SK-N-SH (cell line): ENCODE measurements around the gene PHOSPHO1. TPM values are rescaled to one million over a fixed set of nuclear protein-coding genes. Genes with fewer than 3 reads are reported as not detected.

Source experiments
- CTCF ChIA-PET: fragments of 300-600, 350-600 bp; formaldehyde crosslinking; extraction: SDS; loops from one replicate; lab custom pipeline; 2021; lab: Yijun Ruan, JAX
- POLR2A ChIA-PET: fragments of 350-600 bp; sonication (Branson Sonifier 250); formaldehyde crosslinking; extraction: SDS; loops from one replicate; lab custom pipeline; 2020; ENCODE audit warnings: antibody characterized with exemption, inconsistent platforms; lab: Yijun Ruan, JAX
- DNase-seq: peaks from one replicate; pipeline ENCODE4 v3.0.0; 2012
- H2AFZ ChIP-seq: fragments of 200-600 bp; sonication (generic); 2 replicates; pipeline ENCODE4 v1.8.1; 2016; ENCODE audit warnings: antibody characterized with exemption, mild to moderate bottlenecking, low read depth
- H3F3A ChIP-seq: fragments of 200-600 bp; sonication (generic); replicated peaks from 2 replicates; pipeline ENCODE3; 2016; ENCODE audit warnings: antibody characterized with exemption, mild to moderate bottlenecking; ENCODE audit not compliant: insufficient read depth
- H3K27ac ChIP-seq, 2 experiments: fragments of 200-500 bp in 1 of 2; fragments of 200-600 bp in 1 of 2; sonication (Bioruptor generic) in 1 of 2; sonication (generic), shearing (Covaris generic) in 1 of 2; 2 replicates each; pipeline versions ENCODE4 v1.5.1 to v1.6.1; 2014 to 2016; ENCODE audit warnings: low read depth in 2 of 2, inconsistent platforms in 1 of 2, low read length in 1 of 2, mild to moderate bottlenecking in 1 of 2, mixed read lengths in 1 of 2
- H3K27me3 ChIP-seq: fragments of 200-600 bp; sonication (generic), shearing (Covaris generic); 2 replicates; pipeline ENCODE4 v1.6.1; 2016; ENCODE audit warnings: mixed run types; ENCODE audit not compliant: insufficient read depth
- H3K36me3 ChIP-seq, 2 experiments: fragments of 200-500 bp in 1 of 2; fragments of 200-600 bp in 1 of 2; sonication (Bioruptor generic) in 1 of 2; sonication (generic) in 1 of 2; replicated peaks in 1 of 2; 2 replicates each; pipeline versions ENCODE3 to v1.5.1; 2014 to 2016; ENCODE audit warnings: low read length in 1 of 2, mild to moderate bottlenecking in 1 of 2; ENCODE audit not compliant: insufficient read depth in 2 of 2, control insufficient read depth in 1 of 2
- H3K4me1 ChIP-seq, 2 experiments: fragments of 200-500 bp in 1 of 2; fragments of 200-600 bp in 1 of 2; sonication (Bioruptor generic) in 1 of 2; sonication (generic), shearing (Covaris generic) in 1 of 2; 2 replicates each; pipeline versions ENCODE4 v1.5.1 to v1.6.1; 2014 to 2016; ENCODE audit warnings: low read depth in 1 of 2, low read length in 1 of 2, mixed run types in 1 of 2; ENCODE audit not compliant: insufficient read depth in 2 of 2, control insufficient read depth in 1 of 2
- H3K4me2 ChIP-seq: fragments of 200-600 bp; sonication (generic), shearing (Covaris generic); 2 replicates; pipeline ENCODE4 v1.6.1; 2017; ENCODE audit warnings: mixed run types
- H3K4me3 ChIP-seq, 2 experiments: fragments of 200-500 bp in 1 of 2; fragments of 200-600 bp in 1 of 2; sonication (Bioruptor generic) in 1 of 2; sonication (generic), shearing (Covaris generic) in 1 of 2; 2 replicates each; pipeline versions ENCODE4 v1.5.1 to v1.8.1; 2014 to 2016; ENCODE audit warnings: low read depth in 2 of 2, inconsistent platforms in 1 of 2, low read length in 1 of 2, mild to moderate bottlenecking in 1 of 2, mixed read lengths in 1 of 2, moderate library complexity in 1 of 2
- H3K79me2 ChIP-seq: fragments of 200-600 bp; sonication (generic); 2 replicates; pipeline ENCODE4 v1.8.1; 2017; ENCODE audit warnings: mild to moderate bottlenecking; ENCODE audit not compliant: insufficient read depth
- H3K9ac ChIP-seq: fragments of 200-600 bp; sonication (generic); 2 replicates; pipeline ENCODE4 v1.6.1; 2017; ENCODE audit warnings: mixed run types
- H3K9me2 ChIP-seq: fragments of 200-600 bp; sonication (generic); 2 replicates; pipeline ENCODE4 v1.6.1; 2017; ENCODE audit warnings: mixed run types
- H3K9me3 ChIP-seq: fragments of 200-600 bp; sonication (generic); 2 replicates; pipeline ENCODE4 v1.6.1; 2017; ENCODE audit warnings: mixed run types, mild to moderate bottlenecking, moderate library complexity
- H4K20me1 ChIP-seq: fragments of 200-600 bp; sonication (generic); 2 replicates; pipeline ENCODE4 v1.6.1; 2017; ENCODE audit warnings: mild to moderate bottlenecking, mixed run types; ENCODE audit not compliant: insufficient read depth
- CHD2 ChIP-seq: fragments of 150-350 bp; IDR thresholded peaks from 2 replicates; pipeline ENCODE4 v1.6.1; 2018; ENCODE audit warnings: low read length; ENCODE audit not compliant: partially characterized antibody
- ELF1 ChIP-seq: IDR thresholded peaks from 2 replicates; pipeline ENCODE4 v1.4.0; 2012
- EP300 ChIP-seq, 2 experiments: IDR thresholded peaks; 2 replicates each; pipeline versions ENCODE4 v1.4.0 to v1.6.1; 2012; ENCODE audit warnings: borderline replicate concordance in 1 of 2, low read depth in 1 of 2, low read length in 1 of 2
- FOXJ3 ChIP-seq: sonication (generic); formaldehyde crosslinking; IDR thresholded peaks from 2 replicates; pipeline ENCODE4 v1.5.1; 2020; ENCODE audit warnings: mild to moderate bottlenecking, missing genetic modification reagents
- FOXM1 ChIP-seq: IDR thresholded peaks from 2 replicates; pipeline ENCODE4 v1.4.0; 2012; ENCODE audit warnings: low read depth, mild to moderate bottlenecking
- GABPA ChIP-seq: IDR thresholded peaks from 2 replicates; pipeline ENCODE4 v1.4.0; 2012; ENCODE audit warnings: low read depth, mild to moderate bottlenecking
- GATA2 ChIP-seq: sonication (generic); formaldehyde crosslinking; IDR thresholded peaks from 2 replicates; pipeline ENCODE4 v1.5.0; 2020; ENCODE audit warnings: mild to moderate bottlenecking, missing genetic modification reagents
- JUND ChIP-seq: IDR thresholded peaks from 2 replicates; pipeline ENCODE4 v1.4.0; 2012
- MXI1 ChIP-seq: IDR thresholded peaks from 2 replicates; pipeline ENCODE4 v1.6.1; 2012; ENCODE audit warnings: mild to moderate bottlenecking, low read depth, low read length, improper control_type of control experiment
- NFIC ChIP-seq: IDR thresholded peaks from 2 replicates; pipeline ENCODE4 v1.4.0; 2012; ENCODE audit warnings: borderline replicate concordance
- RCOR1 ChIP-seq: fragments of 150-350 bp; IDR thresholded peaks from 2 replicates; pipeline ENCODE4 v1.6.1; 2017; ENCODE audit warnings: antibody characterized with exemption, low read length
- RFX5 ChIP-seq: IDR thresholded peaks from 2 replicates; pipeline ENCODE4 v1.6.1; 2012; ENCODE audit warnings: mild to moderate bottlenecking, improper control_type of control experiment, low read length
- SMC3 ChIP-seq: IDR thresholded peaks from 2 replicates; pipeline ENCODE4 v1.6.1; 2012; ENCODE audit warnings: low read depth, low read length, improper control_type of control experiment
- TAF1 ChIP-seq: IDR thresholded peaks from 2 replicates; pipeline ENCODE4 v1.6.1; 2012; ENCODE audit warnings: low read depth, mild to moderate bottlenecking, low read length, moderate library complexity, borderline replicate concordance
- TEAD4 ChIP-seq: IDR thresholded peaks from 2 replicates; pipeline ENCODE4 v1.4.0; 2012; ENCODE audit warnings: mild to moderate bottlenecking, borderline replicate concordance; ENCODE audit not compliant: insufficient read depth
- WGBS: methylation state at CpG from one replicate; pipeline ENCODE4 v1.1.6; 2017; ENCODE audit warnings: low lambda C conversion rate; 5-methylcytosine and 5-hydroxymethylcytosine counted together
- polyA plus RNA-seq, 3 experiments: library from polyadenylated mRNA; depleted of rRNA; stranded (reverse); fragments of >200 nt; gene quantifications; 2 replicates each; pipeline ENCODE4 v1.2.3, GENCODE V29; 2012
- TF ChIP-seq, protein P1 (sequence below): IDR thresholded peaks from 2 replicates; pipeline ENCODE4; 2012
- TF ChIP-seq, protein P2 (sequence below): IDR thresholded peaks from 2 replicates; pipeline ENCODE4 v1.4.0; 2012; ENCODE audit warnings: low read depth, borderline replicate concordance
- TF ChIP-seq, protein P3 (sequence below): fragments of 200-600 bp; sonication (generic); IDR thresholded peaks from 2 replicates; pipeline ENCODE4 v1.6.1; 2017; ENCODE audit warnings: antibody characterized with exemption, mild to moderate bottlenecking, moderate library complexity
- TF ChIP-seq, protein P4 (sequence below): fragments of 150-350 bp; IDR thresholded peaks from 2 replicates; pipeline ENCODE4 v1.6.1; 2017; ENCODE audit warnings: antibody characterized with exemption, low read length, low read depth, borderline replicate concordance

The PHOSPHO1 gene
- polyA plus RNA-seq, 1 of the 3 experiments (the other 2 are of a cell fraction), result not detected

DNA sequence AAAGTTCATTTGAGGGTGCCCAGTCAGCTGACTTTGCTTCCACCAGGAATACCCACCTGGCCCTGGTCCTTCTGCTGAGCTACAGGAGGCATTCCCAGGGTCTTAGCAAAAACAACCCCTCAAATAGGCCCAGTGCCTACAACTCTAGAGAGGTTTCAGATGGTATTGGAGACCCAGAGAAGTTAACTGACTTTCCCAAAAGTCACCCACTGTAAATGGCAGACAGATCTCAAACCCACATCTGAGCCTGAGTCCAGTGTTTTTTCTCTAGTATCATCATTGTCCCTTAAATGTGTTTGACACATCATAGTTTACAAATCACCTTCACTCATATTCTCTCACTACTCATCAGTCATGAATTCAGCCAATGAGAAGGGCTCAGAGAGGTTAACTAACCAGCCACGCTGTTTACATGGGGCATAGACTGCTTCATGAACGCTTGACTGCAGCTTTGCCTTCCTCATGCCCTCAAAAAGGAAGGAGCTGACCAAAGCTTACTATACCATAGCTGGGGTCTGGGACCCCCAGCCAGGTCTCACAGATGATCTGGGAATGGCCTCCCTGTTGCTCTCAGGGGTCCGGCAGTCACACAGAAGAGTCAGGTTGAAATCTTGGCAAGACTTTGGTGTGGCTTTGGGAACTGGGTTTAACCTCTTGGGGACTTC, 3.7 kb downstream of the PHOSPHO1 start (continued):
- TF ChIP-seq, protein P1, sequence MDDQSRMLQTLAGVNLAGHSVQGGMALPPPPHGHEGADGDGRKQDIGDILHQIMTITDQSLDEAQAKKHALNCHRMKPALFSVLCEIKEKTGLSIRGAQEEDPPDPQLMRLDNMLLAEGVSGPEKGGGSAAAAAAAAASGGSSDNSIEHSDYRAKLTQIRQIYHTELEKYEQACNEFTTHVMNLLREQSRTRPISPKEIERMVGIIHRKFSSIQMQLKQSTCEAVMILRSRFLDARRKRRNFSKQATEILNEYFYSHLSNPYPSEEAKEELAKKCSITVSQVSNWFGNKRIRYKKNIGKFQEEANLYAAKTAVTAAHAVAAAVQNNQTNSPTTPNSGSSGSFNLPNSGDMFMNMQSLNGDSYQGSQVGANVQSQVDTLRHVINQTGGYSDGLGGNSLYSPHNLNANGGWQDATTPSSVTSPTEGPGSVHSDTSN, result no peak
- no peak for TF ChIP-seq JUND
- no peak for TF ChIP-seq GATA2
- no peak for TF ChIP-seq FOXM1
- TF ChIP-seq ELF1, result no peak
- TF ChIP-seq NFIC, result no peak

DNA sequence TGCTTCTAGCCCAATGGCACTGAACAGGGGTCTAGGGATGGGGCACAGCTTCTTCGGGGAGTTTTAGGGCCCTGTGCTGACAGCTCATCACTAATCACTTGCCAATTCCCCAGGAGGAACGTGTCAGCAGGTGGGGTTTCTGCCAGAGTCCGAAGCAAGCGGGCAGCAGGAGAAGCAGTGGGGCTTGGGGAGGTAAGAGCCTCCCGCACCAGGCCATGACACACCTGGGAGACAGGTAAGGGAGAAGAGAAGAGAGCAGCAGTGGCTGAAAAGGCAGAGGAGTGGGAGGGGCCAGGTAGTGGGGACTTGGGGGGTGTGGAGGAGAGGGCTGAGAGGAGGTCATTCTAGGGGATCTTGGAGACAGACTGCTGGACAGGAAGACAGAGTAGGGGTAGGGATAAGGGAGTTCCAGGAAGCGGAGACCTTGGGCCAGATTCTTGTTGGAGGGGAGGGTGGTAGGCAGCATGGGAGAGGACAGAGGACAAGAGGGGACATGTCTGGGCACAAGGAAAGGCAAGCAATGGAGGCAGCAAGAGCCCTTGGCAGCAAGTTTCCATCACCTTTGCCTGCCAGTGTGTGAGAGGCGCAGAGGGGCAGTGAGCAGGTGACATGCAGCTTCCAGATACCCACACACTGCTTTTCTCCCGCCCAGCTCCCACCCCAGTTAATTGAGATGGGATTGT, 4.9 kb downstream of the PHOSPHO1 start:
- Histone ChIP-seq H4K20me1 (no peaks in the 10 kb centered on the region), H3K9me3 (no peaks in the 10 kb centered on the region), H3F3A (peaks cover 9% of the 10 kb centered on the region), H3K9ac (no peak overlapping the region), H3K4me2 (no peak overlapping the region), H3K36me3 (no peaks in the 10 kb centered on the region), H3K4me3 (no peak overlapping the region), H3K27ac (no peak overlapping the region), H3K79me2 (no peaks in the 10 kb centered on the region), H3K9me2 (no peaks in the 10 kb centered on the region), H2AFZ (no peak overlapping the region), H3K27me3 (peaks cover 62% of the 10 kb centered on the region), H3K4me1 (peaks cover 0 to 5% of the 10 kb centered on the region in 2 experiments; a peak in 1 of 4 replicates)
- ChIA-PET CTCF (interaction anchor here (0.8 to 8.6 kb wide), 17 partner anchors 10 to 501 kb away, joined by 3 to 105 read pairs (median 7); no protein-coding TSS in a partner anchor), POLR2A (no interaction called here)
- DNase-seq, result no peak
- 22% methylated on average over 8 of the region's 8 CpGs for WGBS
- no peak for TF ChIP-seq MXI1
- TF ChIP-seq TEAD4, result no peak
- TF ChIP-seq, protein P2, sequence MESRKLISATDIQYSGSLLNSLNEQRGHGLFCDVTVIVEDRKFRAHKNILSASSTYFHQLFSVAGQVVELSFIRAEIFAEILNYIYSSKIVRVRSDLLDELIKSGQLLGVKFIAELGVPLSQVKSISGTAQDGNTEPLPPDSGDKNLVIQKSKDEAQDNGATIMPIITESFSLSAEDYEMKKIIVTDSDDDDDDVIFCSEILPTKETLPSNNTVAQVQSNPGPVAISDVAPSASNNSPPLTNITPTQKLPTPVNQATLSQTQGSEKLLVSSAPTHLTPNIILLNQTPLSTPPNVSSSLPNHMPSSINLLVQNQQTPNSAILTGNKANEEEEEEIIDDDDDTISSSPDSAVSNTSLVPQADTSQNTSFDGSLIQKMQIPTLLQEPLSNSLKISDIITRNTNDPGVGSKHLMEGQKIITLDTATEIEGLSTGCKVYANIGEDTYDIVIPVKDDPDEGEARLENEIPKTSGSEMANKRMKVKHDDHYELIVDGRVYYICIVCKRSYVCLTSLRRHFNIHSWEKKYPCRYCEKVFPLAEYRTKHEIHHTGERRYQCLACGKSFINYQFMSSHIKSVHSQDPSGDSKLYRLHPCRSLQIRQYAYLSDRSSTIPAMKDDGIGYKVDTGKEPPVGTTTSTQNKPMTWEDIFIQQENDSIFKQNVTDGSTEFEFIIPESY, result no peak
- TF ChIP-seq CHD2, result no peak
- TF ChIP-seq, protein P3, sequence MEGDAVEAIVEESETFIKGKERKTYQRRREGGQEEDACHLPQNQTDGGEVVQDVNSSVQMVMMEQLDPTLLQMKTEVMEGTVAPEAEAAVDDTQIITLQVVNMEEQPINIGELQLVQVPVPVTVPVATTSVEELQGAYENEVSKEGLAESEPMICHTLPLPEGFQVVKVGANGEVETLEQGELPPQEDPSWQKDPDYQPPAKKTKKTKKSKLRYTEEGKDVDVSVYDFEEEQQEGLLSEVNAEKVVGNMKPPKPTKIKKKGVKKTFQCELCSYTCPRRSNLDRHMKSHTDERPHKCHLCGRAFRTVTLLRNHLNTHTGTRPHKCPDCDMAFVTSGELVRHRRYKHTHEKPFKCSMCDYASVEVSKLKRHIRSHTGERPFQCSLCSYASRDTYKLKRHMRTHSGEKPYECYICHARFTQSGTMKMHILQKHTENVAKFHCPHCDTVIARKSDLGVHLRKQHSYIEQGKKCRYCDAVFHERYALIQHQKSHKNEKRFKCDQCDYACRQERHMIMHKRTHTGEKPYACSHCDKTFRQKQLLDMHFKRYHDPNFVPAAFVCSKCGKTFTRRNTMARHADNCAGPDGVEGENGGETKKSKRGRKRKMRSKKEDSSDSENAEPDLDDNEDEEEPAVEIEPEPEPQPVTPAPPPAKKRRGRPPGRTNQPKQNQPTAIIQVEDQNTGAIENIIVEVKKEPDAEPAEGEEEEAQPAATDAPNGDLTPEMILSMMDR, result no peak
- TF ChIP-seq SMC3, result no peak
- TF ChIP-seq EP300 (IDR thresholded peaks at IDR 0.05; ENCODE audit: borderline replicate concordance in 1 of 2, low read depth in 1 of 2, low read length in 1 of 2), result no peak
- TF ChIP-seq FOXM1, result no peak
- TF ChIP-seq, protein P4, sequence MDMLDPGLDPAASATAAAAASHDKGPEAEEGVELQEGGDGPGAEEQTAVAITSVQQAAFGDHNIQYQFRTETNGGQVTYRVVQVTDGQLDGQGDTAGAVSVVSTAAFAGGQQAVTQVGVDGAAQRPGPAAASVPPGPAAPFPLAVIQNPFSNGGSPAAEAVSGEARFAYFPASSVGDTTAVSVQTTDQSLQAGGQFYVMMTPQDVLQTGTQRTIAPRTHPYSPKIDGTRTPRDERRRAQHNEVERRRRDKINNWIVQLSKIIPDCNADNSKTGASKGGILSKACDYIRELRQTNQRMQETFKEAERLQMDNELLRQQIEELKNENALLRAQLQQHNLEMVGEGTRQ, result no peak
- no peak for TF ChIP-seq GABPA
- TF ChIP-seq RCOR1, result no peak
- no peak for TF ChIP-seq RFX5
- no peak for TF ChIP-seq TAF1
- TF ChIP-seq FOXJ3 (CRISPR knock-in tag), result no peak
